WTC11 (cell line): Measurements from ENCODE around the gene ZBTB20.

Experiments used
- CREB1 ChIP-seq: sonication (generic); formaldehyde crosslinking; IDR thresholded peaks from 2 replicates; pipeline ENCODE4 v1.8.0; 2023; ENCODE audit warnings: mild to moderate bottlenecking, missing genetic modification reagents
- TF ChIP-seq, protein P1 (sequence below): fragments of 200-600 bp; IDR thresholded peaks from 2 replicates; pipeline ENCODE4 v1.8.0; 2022; ENCODE audit warnings: antibody characterized with exemption

DNA sequence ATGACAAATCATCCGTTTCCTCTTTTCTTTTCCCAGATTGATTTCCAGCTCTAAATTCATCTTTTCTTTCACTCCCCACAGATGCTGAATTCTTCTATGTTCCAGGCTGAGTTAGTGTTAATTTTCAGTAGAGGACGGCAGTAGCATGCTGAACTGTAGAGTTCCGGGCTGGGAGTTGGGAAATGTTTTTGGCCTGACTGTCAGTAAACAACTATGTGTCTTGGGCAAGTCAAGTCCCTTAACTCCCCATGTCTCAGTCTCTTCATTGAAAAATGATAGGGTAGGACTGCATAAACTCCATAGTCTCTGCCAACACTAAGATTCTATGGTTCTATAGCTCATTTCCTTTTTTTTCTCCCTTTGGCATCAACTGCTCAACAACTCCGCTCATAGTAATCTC lies 519.3 kb downstream of the ZBTB20 start:
- TF ChIP-seq CREB1 (CRISPR knock-in tag) = no peak
- TF ChIP-seq, protein P1, sequence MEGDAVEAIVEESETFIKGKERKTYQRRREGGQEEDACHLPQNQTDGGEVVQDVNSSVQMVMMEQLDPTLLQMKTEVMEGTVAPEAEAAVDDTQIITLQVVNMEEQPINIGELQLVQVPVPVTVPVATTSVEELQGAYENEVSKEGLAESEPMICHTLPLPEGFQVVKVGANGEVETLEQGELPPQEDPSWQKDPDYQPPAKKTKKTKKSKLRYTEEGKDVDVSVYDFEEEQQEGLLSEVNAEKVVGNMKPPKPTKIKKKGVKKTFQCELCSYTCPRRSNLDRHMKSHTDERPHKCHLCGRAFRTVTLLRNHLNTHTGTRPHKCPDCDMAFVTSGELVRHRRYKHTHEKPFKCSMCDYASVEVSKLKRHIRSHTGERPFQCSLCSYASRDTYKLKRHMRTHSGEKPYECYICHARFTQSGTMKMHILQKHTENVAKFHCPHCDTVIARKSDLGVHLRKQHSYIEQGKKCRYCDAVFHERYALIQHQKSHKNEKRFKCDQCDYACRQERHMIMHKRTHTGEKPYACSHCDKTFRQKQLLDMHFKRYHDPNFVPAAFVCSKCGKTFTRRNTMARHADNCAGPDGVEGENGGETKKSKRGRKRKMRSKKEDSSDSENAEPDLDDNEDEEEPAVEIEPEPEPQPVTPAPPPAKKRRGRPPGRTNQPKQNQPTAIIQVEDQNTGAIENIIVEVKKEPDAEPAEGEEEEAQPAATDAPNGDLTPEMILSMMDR = no peak
